ENCODE results near the gene STEAP2.

GRCh38 chr7:90181485-90181884 lies 30.1 kb upstream of the STEAP2 start:
- TF ChIP-seq CTCF (conservative IDR thresholded peaks at IDR 0.05; ENCODE audit: low read length): no peak
- TF ChIP-seq EZH2phosphoT487 (IDR thresholded peaks at IDR 0.05; ENCODE audit: borderline replicate concordance): no peak
